Mesenchymal stem cell (in vitro differentiated cells and primary cell): Measurements from ENCODE around the gene ATP5F1C. TPM values are rescaled to one million over a fixed set of nuclear protein-coding genes. Genes with fewer than 3 reads are reported as not detected.
"Not testable (repeated sequence)": the region's sequence is repeated elsewhere in the genome, so short reads cannot be mapped to it uniquely, and the experiment has no call there.

ENCODE experiments used
- DNase-seq: peaks from one replicate; pipeline ENCODE4 v3.0.0-alpha.2; 2013
- H2AFZ ChIP-seq: one replicate; pipeline ENCODE4 v1.6.1; 2013; ENCODE audit warnings: low read depth, mild to moderate bottlenecking, control low read depth, inconsistent platforms, low read length, moderate library complexity
- H2AK5ac ChIP-seq: 2 replicates; pipeline ENCODE4 v1.6.1; 2013; ENCODE audit warnings: low read length, moderate library complexity, mild to moderate bottlenecking, inconsistent platforms; ENCODE audit not compliant: severe bottlenecking
- H2BK120ac ChIP-seq: one replicate; pipeline ENCODE4 v1.6.1; 2013; ENCODE audit warnings: low read depth, mild to moderate bottlenecking, inconsistent platforms, low read length, moderate library complexity
- H2BK12ac ChIP-seq, 2 experiments: one replicate each; pipeline ENCODE4 v1.6.1; 2013; ENCODE audit warnings: inconsistent platforms in 2 of 2, low read length in 2 of 2, mild to moderate bottlenecking in 2 of 2, moderate library complexity in 2 of 2, control low read depth in 1 of 2
- H2BK15ac ChIP-seq: one replicate; pipeline ENCODE4 v1.6.1; 2013; ENCODE audit warnings: mild to moderate bottlenecking, low read depth, inconsistent platforms; ENCODE audit not compliant: poor library complexity, severe bottlenecking
- H2BK5ac ChIP-seq: 2 replicates; pipeline ENCODE4 v1.6.1; 2013; ENCODE audit warnings: low read depth, mild to moderate bottlenecking, low read length, control low read depth, inconsistent platforms; ENCODE audit not compliant: poor library complexity, severe bottlenecking
- H3K14ac ChIP-seq, 2 experiments: one replicate each; pipeline ENCODE4 v1.6.1; 2013; ENCODE audit warnings: inconsistent platforms in 2 of 2, low read length in 2 of 2, control low read depth in 1 of 2, mild to moderate bottlenecking in 1 of 2, moderate library complexity in 1 of 2
- H3K18ac ChIP-seq, 2 experiments: one replicate each; pipeline ENCODE4 v1.6.1; 2013; ENCODE audit warnings: inconsistent platforms in 2 of 2, low read length in 2 of 2, control low read depth in 1 of 2, low read depth in 1 of 2, mild to moderate bottlenecking in 1 of 2
- H3K23ac ChIP-seq, 2 experiments: one replicate each; pipeline ENCODE4 v1.6.1; 2013; ENCODE audit warnings: inconsistent platforms in 2 of 2, low read length in 2 of 2, mild to moderate bottlenecking in 2 of 2, moderate library complexity in 2 of 2, control low read depth in 1 of 2
- H3K27ac ChIP-seq: 2 replicates; pipeline ENCODE4 v1.5.1; 2013; ENCODE audit warnings: mild to moderate bottlenecking, moderate library complexity, low read length, control low read depth, inconsistent platforms; ENCODE audit not compliant: poor library complexity, severe bottlenecking
- H3K27me3 ChIP-seq, 2 experiments: 2 replicates each; pipeline versions ENCODE4 v1.6.1 to v1.7.0; 2013; ENCODE audit warnings: low read length in 2 of 2, mild to moderate bottlenecking in 2 of 2, moderate library complexity in 2 of 2, control low read depth in 1 of 2, inconsistent platforms in 1 of 2; ENCODE audit not compliant: control insufficient read depth in 1 of 2, insufficient read depth in 1 of 2
- H3K36me3 ChIP-seq, 2 experiments: 2 replicates each; pipeline versions ENCODE4 v1.6.1 to v1.7.0; 2013; ENCODE audit warnings: low read length in 2 of 2, control low read depth in 1 of 2, inconsistent platforms in 1 of 2, low read depth in 1 of 2, mild to moderate bottlenecking in 1 of 2; ENCODE audit not compliant: insufficient read depth in 2 of 2, control insufficient read depth in 1 of 2
- H3K4ac ChIP-seq, 2 experiments: one replicate each; pipeline ENCODE4 v1.6.1; 2013; ENCODE audit warnings: inconsistent platforms in 2 of 2, low read length in 2 of 2, mild to moderate bottlenecking in 2 of 2, moderate library complexity in 2 of 2, control low read depth in 1 of 2, low read depth in 1 of 2
- H3K4me1 ChIP-seq: 2 replicates; pipeline ENCODE4 v1.6.1; 2013; ENCODE audit warnings: low read depth, low read length, control low read depth; ENCODE audit not compliant: control insufficient read depth, insufficient read depth
- H3K4me2 ChIP-seq: 2 replicates; pipeline ENCODE4 v1.6.1; 2013; ENCODE audit warnings: low read length, mild to moderate bottlenecking, inconsistent platforms; ENCODE audit not compliant: poor library complexity, severe bottlenecking
- H3K4me3 ChIP-seq, 2 experiments: 2 replicates each; pipeline versions ENCODE4 v1.5.1 to v1.7.0; 2013; ENCODE audit warnings: low read length in 2 of 2, mild to moderate bottlenecking in 2 of 2, control low read depth in 1 of 2, low read depth in 1 of 2; ENCODE audit not compliant: insufficient read depth in 1 of 2
- H3K79me1 ChIP-seq: replicated peaks from 2 replicates; pipeline ENCODE4 v1.6.1; 2013; ENCODE audit warnings: mild to moderate bottlenecking, control low read depth, low read length, inconsistent platforms; ENCODE audit not compliant: poor library complexity, severe bottlenecking
- H3K9ac ChIP-seq: 2 replicates; pipeline ENCODE4 v1.7.0; 2013; ENCODE audit warnings: mild to moderate bottlenecking, low read length, moderate library complexity
- H3K9me3 ChIP-seq: 2 replicates; pipeline ENCODE4 v1.7.0; 2013; ENCODE audit warnings: mild to moderate bottlenecking, low read length; ENCODE audit not compliant: control insufficient read depth
- H4K8ac ChIP-seq: one replicate; pipeline ENCODE4 v1.6.1; 2013; ENCODE audit warnings: inconsistent platforms, mild to moderate bottlenecking, low read length, moderate library complexity
- H4K91ac ChIP-seq: one replicate; pipeline ENCODE4 v1.6.1; 2013; ENCODE audit warnings: mild to moderate bottlenecking, low read length, inconsistent platforms
- WGBS: methylation state at CpG from one replicate; pipeline ENCODE4 v1.1.7; 2013; ENCODE audit warnings: mixed read lengths; 5-methylcytosine and 5-hydroxymethylcytosine counted together
- polyA plus RNA-seq, 2 experiments: library from polyadenylated mRNA; stranded (reverse); fragments of 200-250 nt; gene quantifications; one replicate each; pipeline ENCODE4 v1.2.3, GENCODE V29; 2013

ATP5F1C gene
- polyA plus RNA-seq (2013, experiment 1 of 2): 375 TPM
- polyA plus RNA-seq (2013, experiment 2 of 2): 397 TPM

DNA sequence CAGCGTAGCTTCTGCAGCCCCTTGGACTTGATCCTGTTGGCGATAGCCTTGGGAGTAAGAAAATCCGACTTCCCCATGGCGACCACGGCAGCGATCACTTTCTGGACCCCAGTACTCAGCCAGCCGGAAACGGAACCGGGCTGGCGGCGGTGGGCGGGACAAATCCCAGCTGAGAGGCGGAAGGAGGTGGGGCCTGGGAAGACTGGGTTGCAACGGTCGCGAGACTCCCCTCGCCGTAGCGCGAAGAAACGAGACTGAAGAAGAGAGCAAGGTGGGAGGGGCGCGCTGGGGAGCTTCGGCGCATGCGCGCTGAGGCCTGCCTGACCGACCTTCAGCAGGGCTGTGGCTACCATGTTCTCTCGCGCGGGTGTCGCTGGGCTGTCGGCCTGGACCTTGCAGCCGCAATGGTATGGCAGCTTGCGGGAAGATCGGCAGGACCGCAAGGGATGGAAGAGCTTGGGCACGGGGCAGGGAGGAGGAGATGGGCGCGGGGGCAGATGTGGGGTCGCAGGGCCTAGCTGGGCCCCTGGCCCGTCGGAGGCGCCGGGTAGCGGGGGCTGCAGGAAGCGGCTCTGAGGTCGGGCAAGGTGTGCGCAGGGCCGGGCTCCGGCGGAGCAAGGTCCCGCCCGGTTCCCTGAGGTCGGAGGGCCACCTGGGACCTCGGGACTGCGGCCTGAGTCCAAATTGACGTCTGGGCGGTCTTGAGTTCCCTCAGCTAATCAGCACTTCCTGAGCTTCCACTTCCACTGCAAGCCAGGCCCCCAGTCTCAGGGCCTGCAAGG, at the start of gene ATP5F1C, which contains the start of gene KIN:
ATP5F1C (plus strand) TSS at position 321 of the 782 bp plus-strand sequence; CDS start at position 352, 31 bp downstream.
KIN (minus strand) TSS at position 137 of the 782 bp plus-strand sequence; CDS start at position 77, 60 bp downstream.
- Histone ChIP-seq H3K27ac (peak within 1 kb of the TSS; percentile 14), H4K91ac (peak within 1 kb of the TSS; percentile 93), H2AK5ac (no peak within 1 kb of the TSS), H3K79me1 (no peaks in the 10 kb centered on the region), H2BK120ac (peak within 1 kb of the TSS; percentile 76), H3K4me3 (peak within 1 kb of the TSS; percentile 81 to 93), H2AFZ (peak within 1 kb of the TSS; percentile 43), H4K8ac (peak within 1 kb of the TSS; percentile 89), H3K23ac (peak within 1 kb of the TSS in 1 of 2 experiments; percentile 35), H2BK12ac (no peak within 1 kb of the TSS), H2BK15ac (no peak within 1 kb of the TSS), H2BK5ac (no peak within 1 kb of the TSS), H3K27me3 (no peaks in the 10 kb centered on the region), H3K4ac (peak within 1 kb of the TSS; percentile 48 to 72), H3K9me3 (no peaks in the 10 kb centered on the region), H3K36me3 (peaks cover 5 to 24% of the 10 kb centered on the region in 2 experiments), H3K14ac (peak within 1 kb of the TSS in 1 of 2 experiments; percentile 93), H3K4me1 (peaks cover 3% of the 10 kb centered on the region), H3K4me2 (peak within 1 kb of the TSS; percentile 77), H3K18ac (peak within 1 kb of the TSS; percentile 95 to 98), H3K9ac (peak within 1 kb of the TSS; percentile 97)
- under 1% methylated on average over 59 of the region's 59 CpGs for WGBS
- peak; percentile 97 for DNase-seq

DNA sequence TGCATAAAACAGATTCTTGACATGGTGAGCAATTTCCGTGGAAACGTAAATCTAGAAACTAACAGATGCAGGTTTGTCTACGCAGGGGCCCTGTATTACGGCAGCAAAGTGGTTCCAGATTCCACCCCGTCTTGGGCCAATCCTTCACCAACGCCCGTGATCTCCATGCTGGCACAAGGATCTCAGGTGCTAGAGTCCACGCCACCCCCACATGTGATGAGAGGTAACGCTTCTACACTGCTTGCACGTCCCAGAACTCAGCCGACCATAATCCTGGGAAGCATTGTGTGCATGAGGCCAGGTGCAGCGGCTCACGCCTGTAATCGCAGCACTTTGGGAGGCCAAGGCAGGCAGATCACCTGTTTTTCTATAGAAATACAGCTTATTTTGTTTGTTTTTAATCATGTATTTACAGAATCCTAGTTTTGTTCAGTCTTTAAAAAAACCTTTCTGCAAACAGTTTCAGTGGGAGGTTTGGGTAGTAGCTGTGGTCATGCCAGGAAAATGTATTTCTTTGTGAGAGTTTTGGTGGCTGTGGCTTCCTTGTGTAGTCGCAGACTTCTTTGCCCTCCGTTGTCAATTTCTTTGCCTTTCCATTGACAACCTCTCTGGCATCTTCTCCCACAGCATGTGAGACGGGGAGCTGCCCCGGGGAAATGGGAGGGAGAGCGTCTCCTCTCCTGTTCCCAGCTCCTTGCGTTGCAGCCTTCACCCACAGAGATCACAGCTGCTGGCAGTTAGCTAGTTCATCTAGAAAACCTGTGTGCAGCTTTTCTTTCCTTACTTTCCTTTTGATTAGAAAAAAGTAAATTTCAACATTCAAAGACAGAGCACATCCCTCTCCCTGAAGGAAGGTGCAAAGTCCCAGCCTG, 49.2 kb upstream of the ATP5F1C start:
- Histone ChIP-seq H3K36me3 (no peaks in the 10 kb centered on the region), H3K23ac (no peak overlapping the region), H2AFZ (no peak overlapping the region), H2BK15ac (no peak overlapping the region), H3K4me1 (no peaks in the 10 kb centered on the region), H3K27ac (no peak overlapping the region), H4K8ac (no peak overlapping the region), H3K9me3 (no peaks in the 10 kb centered on the region), H3K14ac (no peak overlapping the region), H3K18ac (no peak overlapping the region), H2BK120ac (no peak overlapping the region), H3K4me3 (no peak overlapping the region), H2BK5ac (no peak overlapping the region), H3K79me1 (no peaks in the 10 kb centered on the region), H3K9ac (no peak overlapping the region), H2AK5ac (no peak overlapping the region), H2BK12ac (no peak overlapping the region), H4K91ac (no peak overlapping the region), H3K4ac (no peak overlapping the region), H3K27me3 (peaks cover 0 to 2% of the 10 kb centered on the region in 2 experiments), H3K4me2 (no peak overlapping the region)
- 88% methylated on average over 18 of the region's 20 CpGs for WGBS
- no peak for DNase-seq

DNA sequence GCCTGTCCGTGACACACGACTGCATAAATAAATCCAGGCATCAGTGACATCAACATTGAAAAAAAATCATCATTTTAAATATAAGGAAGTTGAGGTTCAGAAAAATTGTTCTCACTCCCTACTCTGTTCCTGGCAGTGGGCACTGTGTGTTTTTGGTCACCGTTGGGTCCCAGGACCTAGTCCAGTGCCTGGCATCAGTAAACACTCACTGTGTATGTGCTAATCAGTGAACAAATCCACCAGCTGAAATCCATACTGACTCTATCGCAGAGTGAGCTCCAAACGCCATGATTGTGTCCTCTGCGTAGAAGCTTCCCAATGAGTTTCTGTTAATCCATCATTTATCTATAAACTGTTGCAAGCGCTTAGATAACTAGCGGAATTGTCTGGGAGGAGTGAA, 43.7 kb upstream of the ATP5F1C start:
- Histone ChIP-seq H3K4me2 (no peak overlapping the region), H2AFZ (no peak overlapping the region), H3K36me3 (no peaks in the 10 kb centered on the region), H3K4me3 (no peak overlapping the region), H2BK120ac (no peak overlapping the region), H4K91ac (no peak overlapping the region), H3K23ac (no peak overlapping the region), H3K4ac (no peak overlapping the region), H3K18ac (no peak overlapping the region), H3K4me1 (no peaks in the 10 kb centered on the region), H3K9ac (no peak overlapping the region), H3K27me3 (peaks cover 0 to under 1% of the 10 kb centered on the region in 2 experiments), H3K79me1 (no peaks in the 10 kb centered on the region), H3K9me3 (no peaks in the 10 kb centered on the region), H4K8ac (no peak overlapping the region), H2AK5ac (no peak overlapping the region), H3K27ac (no peak overlapping the region), H2BK12ac (no peak overlapping the region), H2BK15ac (no peak overlapping the region), H2BK5ac (no peak overlapping the region), H3K14ac (no peak overlapping the region)
- DNase-seq: no peak
- WGBS: 92% methylated on average over 8 of the region's 8 CpGs

DNA sequence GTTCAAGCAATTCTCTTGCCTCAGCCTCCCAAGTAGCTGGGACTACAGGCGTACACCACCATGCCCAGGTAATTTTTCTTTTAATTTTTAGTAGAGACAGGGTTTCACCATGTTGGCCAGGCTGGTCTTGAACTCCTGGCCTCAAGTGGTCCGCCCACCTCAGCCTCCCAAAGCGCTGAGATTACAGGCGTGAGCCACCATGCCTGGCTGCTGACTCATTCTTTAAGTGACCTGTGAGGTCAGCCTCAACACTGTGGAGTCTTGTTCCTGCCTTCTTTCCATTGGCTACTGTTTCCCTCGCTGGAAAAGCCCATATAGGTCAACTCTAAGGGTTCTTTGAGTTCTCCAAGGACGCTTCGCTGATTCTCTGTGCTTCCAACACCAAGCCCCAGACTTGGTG, 39.3 kb upstream of the ATP5F1C start:
- not testable (repeated sequence) for H3K79me1 ChIP-seq, H3K14ac ChIP-seq, H3K4me3 ChIP-seq, H2BK5ac ChIP-seq, H4K8ac ChIP-seq, H2BK15ac ChIP-seq, H3K9ac ChIP-seq, H3K27ac ChIP-seq, H2AFZ ChIP-seq, H3K23ac ChIP-seq, H3K4me2 ChIP-seq, H3K4me1 ChIP-seq, H2BK12ac ChIP-seq, H3K18ac ChIP-seq, H3K9me3 ChIP-seq, H3K27me3 ChIP-seq, H4K91ac ChIP-seq, H2BK120ac ChIP-seq, H2AK5ac ChIP-seq, H3K4ac ChIP-seq
- H3K36me3 ChIP-seq: peaks cover 2 to 26% of the 10 kb centered on the region in 2 experiments
- 82% methylated on average over 7 of the region's 7 CpGs for WGBS
- DNase-seq: peak; percentile 11
